RPMI8226 (cell line): ENCODE data around the gene S100A5.
A peak's percentile ranks its signal among the peaks of the same experiment; 100 is the strongest.

Experiments used
- DNase-seq: peaks from one replicate; pipeline ENCODE4 v3.0.0-alpha.2; 2015

S100A5 gene

DNA sequence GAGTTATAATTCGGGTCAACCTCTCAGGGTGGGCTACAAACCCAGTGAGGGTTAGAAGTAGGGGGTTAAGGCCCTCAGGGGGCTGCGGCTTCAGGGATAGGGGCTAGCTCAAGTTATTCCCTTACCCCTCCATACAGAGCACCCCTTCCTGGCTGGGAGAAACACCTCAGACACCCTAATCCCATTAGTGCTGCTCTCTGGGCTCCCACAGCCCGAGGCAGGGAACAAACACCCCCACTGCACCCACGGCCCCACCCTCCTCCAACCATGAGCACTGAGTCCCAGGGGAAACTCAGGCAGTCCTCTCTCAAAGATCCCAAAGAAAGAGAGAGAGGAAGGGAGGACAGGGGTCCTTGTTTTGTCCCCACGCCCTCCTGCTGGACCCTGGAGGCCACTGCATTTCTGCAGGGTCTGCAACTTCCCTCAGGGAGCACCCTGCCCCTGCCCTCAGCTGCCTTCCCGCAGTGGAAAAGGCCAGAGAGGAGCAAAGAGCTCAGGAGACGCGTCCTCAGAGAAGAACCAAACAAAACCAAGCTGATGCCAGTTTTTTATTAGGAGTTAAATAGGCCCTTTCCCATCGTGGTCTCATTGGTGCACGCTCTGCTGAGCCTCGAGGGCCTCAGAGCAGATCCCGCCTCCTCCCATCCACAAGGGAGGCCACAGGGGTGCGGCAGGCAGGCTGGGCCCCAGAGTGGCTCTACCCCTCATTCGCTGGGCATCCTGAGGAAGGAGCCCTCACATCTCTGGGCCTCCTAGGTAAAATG lies 6.2 kb upstream of the S100A5 start:
- no peak for DNase-seq

- DNase-seq, result no peak
Measured at GRCh38 chr1:153546371-153546770, 5.6 kb upstream of the S100A5 start.

- peak; percentile 99 for DNase-seq
Measured at GRCh38 chr1:153545067-153546055, 4.6 kb upstream of the S100A5 start, which contains the start of gene S100A4. Gene S100A4, minus strand, starts transcription at chr1:153545806. Its CDS starts 1,012 bp downstream, at chr1:153544794.

DNA sequence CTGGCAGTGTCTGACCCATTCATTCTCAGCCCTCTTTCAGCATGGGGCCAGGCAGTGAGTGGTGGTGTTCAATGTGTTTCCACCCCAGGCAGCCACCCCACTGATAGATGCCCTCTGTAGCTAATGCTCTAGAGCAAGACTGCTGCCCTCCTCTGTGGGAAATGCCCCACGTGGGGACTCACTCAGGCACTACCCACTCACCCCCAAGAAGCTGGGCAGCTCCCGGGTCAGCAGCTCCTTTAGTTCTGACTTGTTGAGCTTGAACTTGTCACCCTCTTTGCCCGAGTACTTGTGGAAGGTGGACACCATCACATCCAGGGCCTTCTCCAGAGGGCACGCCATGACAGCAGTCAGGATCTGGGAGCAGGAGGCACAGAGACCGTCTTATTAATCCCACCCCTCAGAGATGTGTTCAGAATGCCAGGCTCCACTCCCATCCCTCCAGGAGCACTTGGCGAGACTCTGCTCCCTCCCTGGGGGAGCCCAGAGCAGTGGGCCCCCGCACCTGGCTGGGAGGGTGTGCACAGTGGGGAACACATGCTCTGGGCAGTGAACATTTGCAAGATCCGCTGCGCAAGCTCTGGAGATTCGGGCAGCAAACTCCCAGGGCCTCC lies 3.8 kb upstream of the S100A5 start:
- no peak for DNase-seq

DNA sequence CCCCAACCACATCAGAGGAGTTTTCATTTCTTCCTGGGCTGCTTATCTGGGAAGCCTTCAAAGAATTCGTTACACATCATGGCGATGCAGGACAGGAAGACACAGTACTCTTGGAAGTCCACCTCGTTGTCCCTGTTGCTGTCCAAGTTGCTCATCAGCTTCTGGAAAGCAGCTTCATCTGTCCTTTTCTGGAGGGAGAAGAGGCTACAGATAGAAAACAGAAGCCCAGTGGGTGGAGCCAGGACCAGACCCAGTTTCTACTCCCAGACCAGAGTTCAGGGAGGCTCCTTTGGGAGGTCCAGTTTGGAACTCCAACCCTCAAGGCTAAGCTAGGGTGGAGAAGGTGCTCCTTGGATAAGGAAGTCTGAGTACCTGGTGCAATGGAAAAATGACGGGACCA lies 3.0 kb upstream of the S100A5 start:
- DNase-seq, result no peak

GRCh38 chr1:153542956-153543711 lies 2.4 kb upstream of the S100A5 start:
- no peak for DNase-seq

DNA sequence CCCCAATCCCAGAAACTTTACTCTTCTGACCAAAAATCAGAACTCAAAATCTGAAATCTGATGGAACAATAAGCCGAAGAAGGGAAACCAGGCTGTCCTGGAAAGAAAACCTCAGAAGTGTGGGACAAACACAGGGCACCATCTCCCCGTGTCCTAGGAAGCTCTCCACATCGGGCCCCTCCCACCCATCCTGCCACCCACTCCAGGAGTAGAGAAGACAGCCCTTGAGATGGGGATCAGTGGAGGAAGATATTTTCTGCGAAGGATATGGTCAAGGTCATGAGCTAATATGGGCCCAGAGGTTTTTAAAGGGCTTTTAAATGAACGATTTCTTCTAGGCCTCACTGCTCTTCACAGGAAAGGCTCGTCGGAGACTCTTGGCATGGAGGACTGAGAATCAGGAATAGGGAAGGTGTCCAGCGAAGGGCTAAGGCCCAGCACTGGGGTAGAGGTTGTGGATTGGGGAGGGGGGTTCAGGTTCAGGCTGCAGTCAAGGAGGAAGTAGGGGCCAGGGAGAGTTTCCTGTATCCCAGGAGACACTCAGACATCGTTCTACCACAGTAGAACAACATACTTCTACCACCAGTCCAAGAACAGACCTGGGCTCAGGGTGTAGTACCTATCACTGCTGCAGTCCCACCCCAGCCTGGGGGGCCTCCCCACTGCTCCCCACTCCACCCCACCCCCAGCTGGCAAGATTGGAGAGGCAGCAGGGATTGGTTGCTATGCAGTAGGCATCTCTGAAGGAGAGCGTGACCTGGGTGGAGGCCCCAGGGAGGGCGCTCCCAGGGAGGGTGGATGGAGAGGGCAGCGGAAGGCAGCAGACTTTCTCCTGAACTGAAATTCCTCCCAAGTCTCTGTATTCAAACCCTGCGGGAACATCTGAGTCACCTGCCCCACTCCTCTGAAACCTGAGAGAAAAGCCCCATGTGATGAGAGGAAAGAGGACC lies 1.2 kb upstream of the S100A5 start:
- DNase-seq, result no peak

GRCh38 chr1:153539395-153540093 lies 1.2 kb downstream of the S100A5 start:
- no peak for DNase-seq

GRCh38 chr1:153538315-153538821 lies 2.4 kb downstream of the S100A5 start:
- DNase-seq, result peak; percentile 85

DNA sequence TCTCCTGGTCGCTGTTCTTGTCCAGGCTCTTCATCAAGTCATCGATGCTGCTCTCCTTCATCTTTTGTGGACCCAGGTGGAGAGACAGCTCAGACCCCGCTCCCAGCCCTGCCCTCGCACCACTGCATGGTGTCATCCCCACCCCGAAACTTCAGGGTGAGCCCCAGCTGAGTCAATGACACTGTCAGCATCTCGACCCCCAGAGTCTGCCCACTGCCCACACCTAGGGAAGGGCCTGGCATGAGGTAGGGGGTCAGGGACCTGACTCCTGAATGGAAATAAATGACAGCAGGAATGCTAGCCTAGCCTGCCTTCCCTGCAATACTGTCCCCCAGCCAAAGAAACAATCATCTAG lies 3.4 kb downstream of the S100A5 start:
- DNase-seq, result no peak

GRCh38 chr1:153536671-153537375 lies 3.9 kb downstream of the S100A5 start:
- peak; percentile 13 for DNase-seq

DNA sequence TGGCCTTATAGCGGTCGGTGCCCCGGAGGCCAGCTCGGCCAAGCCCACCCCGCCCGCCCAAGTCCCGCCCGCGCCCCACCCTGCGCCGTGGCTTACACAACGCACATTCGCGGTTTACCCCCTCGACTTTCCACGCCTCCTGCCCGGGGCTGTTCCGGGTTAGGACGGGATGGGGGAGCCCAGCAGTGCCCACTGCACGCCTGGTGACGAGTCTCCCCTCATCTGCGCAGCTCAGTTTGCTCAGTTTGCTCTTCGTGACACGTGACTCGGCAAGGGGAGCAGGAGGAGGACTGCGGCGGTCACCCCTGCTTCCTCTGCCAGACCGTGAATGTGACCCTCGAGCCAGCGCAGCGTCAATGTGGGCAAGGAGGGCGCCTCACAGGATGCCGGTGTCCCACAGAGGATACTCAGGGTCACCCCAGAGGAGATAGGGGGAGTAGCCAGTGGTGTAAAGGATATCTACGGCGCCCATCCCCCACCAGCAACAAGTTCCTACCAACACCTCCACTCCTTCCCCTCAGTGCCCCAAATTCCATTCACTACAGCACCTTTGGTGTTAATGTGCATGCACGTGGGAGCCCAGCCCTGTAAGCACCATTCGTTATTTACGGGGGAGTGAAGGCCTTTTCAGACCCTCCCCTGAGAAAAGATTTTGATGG lies 4.6 kb downstream of the S100A5 start:
- peak; percentile 79 for DNase-seq

- peak; percentile 73 for DNase-seq
Measured at GRCh38 chr1:153535242-153536011, 5.3 kb downstream of the S100A5 start, which contains the start of gene S100A6. Gene S100A6, minus strand, starts transcription at chr1:153535991. Its CDS starts 652 bp downstream, at chr1:153535339.

DNA sequence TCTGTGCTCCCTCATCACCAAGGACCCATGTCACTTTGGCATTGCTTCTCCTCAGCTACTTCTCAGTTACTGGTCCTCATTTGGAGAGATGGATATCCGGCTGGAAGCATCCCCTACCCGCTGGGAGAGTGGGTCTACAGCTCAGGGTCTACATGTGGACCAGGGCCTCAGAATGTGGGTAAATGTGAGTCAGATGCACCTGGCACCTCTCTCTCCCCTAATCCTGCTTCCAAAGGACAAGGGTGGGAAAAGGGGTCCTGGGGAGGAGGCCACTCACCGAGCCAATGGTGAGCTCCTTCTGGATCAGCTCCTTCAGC lies 5.9 kb downstream of the S100A5 start:
- no peak for DNase-seq

GRCh38 chr1:153534226-153534924 lies 6.4 kb downstream of the S100A5 start:
- no peak for DNase-seq

DNA sequence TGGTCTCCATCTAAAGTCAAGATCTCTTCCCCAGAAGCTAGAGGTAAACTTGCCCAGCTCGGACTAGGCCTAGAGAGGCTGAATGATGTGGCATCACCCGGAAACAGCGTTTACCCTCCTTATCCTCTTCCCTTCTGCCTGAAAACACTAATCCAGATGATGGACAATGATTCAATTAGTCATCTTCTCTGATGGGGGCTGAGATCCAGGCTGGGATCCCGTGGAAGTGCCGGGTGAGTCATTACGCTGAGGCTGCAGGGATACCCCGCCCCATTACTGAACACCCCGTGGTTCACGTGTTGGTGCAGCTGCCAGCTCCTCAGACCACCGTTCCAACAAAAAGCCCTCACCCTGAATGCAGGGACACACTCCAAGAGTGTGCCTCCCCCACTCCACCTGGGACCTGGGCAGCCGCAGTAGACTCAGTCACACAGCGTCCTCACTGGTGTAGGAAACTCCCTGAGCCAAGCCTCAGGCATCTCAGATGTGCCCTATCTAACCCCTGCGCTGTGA lies 7.0 kb downstream of the S100A5 start:
- no peak for DNase-seq

DNA sequence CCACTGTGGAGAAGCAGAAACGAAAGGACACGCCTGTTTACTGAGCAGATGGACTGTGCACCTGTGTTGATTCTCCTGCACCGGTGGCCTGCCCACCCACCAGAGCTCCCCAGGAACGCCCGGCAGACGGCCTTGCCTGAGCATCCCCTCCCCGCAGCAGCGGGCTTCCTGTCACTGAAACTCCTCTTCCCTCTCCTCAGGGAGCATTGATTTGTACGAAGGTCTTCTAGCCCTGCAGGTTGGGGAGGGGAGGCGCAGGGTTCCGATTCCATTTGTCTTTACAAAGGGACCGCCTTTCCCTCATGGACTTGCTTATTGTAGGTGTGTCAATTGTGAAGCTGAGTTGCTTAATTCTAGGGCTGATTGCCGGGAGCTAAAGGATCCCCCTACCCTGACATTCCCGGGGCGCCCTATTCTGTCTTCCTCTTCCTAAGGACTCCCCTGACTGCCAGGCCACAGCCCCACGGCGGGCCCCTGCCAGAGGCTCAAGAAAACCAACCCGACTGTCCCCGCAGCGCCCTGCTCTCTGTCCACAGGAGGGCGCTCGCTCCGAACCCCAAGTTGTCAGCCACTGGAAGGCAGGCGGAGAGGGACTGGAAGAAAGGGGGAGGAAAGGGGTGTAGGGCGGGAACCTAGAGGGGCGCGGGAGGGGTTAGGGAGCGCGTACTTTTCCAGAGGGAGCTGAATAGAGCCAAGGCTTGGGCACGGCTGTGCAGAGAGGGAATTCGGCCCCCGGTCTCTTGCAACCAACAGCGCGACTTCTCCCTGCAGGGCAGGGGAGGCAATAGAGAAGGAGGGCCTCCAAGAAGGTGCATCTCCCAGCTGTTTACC lies 7.8 kb downstream of the S100A5 start:
- peak; percentile 93 for DNase-seq
